GM19455 (cell line): ENCODE measurements around the gene KEAP1.

Experiments
- ATAC-seq: cut with Tn5 transposase; IDR thresholded peaks from one replicate; pipeline ENCODE4 v1.9.1; 2021; ENCODE audit not compliant: unreplicated experiment

Gene KEAP1

GRCh38 chr19:10450853-10451609 is 52.1 kb downstream of the KEAP1 start:
- ATAC-seq, result no peak

GRCh38 chr19:10450191-10450852 is 52.8 kb downstream of the KEAP1 start:
- no peak for ATAC-seq

- no peak for ATAC-seq
These were observed 54.1 kb downstream of the KEAP1 start for GRCh38 chr19:10449037-10449436.

- ATAC-seq, result no peak
These were observed 60.5 kb downstream of the KEAP1 start for GRCh38 chr19:10442698-10443097.

- no peak for ATAC-seq
These were observed 63.6 kb downstream of the KEAP1 start for GRCh38 chr19:10439588-10439987.
